ENCODE measurements around the gene RAB40A.

The RAB40A gene

GRCh38 chrX:103530545-103530944, 11.3 kb upstream of the RAB40A start:
- no peak for DNase-seq (ENCODE audit: insufficient read length, low spot score)
- no peak for FAIRE-seq
- no peak for TF ChIP-seq PAX5 (IDR thresholded peaks at IDR 0.05; ENCODE audit: insufficient read depth, low read length, severe bottlenecking)
- no peak for TF ChIP-seq SPI1 (IDR thresholded peaks at IDR 0.05; ENCODE audit: low read depth, low read length)
- no peak for TF ChIP-seq TAF1 (IDR thresholded peaks at IDR 0.05; ENCODE audit: low read depth, low read length)

- FAIRE-seq (peak; percentile 62), DNase-seq (ENCODE audit: insufficient read length, low spot score) (no peak)
- TF ChIP-seq POU2F2 (IDR thresholded peaks at IDR 0.05; ENCODE audit: low read depth, low read length) (no peak), PAX5 (IDR thresholded peaks at IDR 0.05; ENCODE audit: insufficient read depth, low read length, severe bottlenecking) (no peak), TAF1 (IDR thresholded peaks at IDR 0.05; ENCODE audit: low read depth, low read length) (no peak), SPI1 (IDR thresholded peaks at IDR 0.05; ENCODE audit: low read depth, low read length) (no peak), POLR2AphosphoS5 (IDR thresholded peaks at IDR 0.05; ENCODE audit: low read depth, low read length) (no peak), POLR2A (IDR thresholded peaks at IDR 0.05; ENCODE audit: low read depth, low read length) (no peak)
Observed at GRCh38 chrX:103529550-103529949, 10.3 kb upstream of the RAB40A start.

- no peak for DNase-seq (ENCODE audit: insufficient read length, low spot score)
- TF ChIP-seq POU2F2 (IDR thresholded peaks at IDR 0.05; ENCODE audit: low read depth, low read length) (no peak), SPI1 (IDR thresholded peaks at IDR 0.05; ENCODE audit: low read depth, low read length) (no peak), POLR2AphosphoS5 (IDR thresholded peaks at IDR 0.05; ENCODE audit: low read depth, low read length) (no peak), TAF1 (IDR thresholded peaks at IDR 0.05; ENCODE audit: low read depth, low read length) (no peak), PAX5 (IDR thresholded peaks at IDR 0.05; ENCODE audit: insufficient read depth, low read length, severe bottlenecking) (no peak), POLR2A (IDR thresholded peaks at IDR 0.05; ENCODE audit: low read depth, low read length) (no peak)
- no peak for FAIRE-seq
Observed at GRCh38 chrX:103524747-103525146, 5.5 kb upstream of the RAB40A start.

- DNase-seq (ENCODE audit: insufficient read length, low spot score) (no peak), FAIRE-seq (no peak)
- TF ChIP-seq PAX5 (IDR thresholded peaks at IDR 0.05; ENCODE audit: insufficient read depth, low read length, severe bottlenecking) = no peak
- TF ChIP-seq POLR2AphosphoS5 (IDR thresholded peaks at IDR 0.05; ENCODE audit: low read depth, low read length) = no peak
- TF ChIP-seq POLR2A (IDR thresholded peaks at IDR 0.05; ENCODE audit: low read depth, low read length) = no peak
- no peak for TF ChIP-seq TAF1 (IDR thresholded peaks at IDR 0.05; ENCODE audit: low read depth, low read length)
- no peak for TF ChIP-seq SPI1 (IDR thresholded peaks at IDR 0.05; ENCODE audit: low read depth, low read length)
- no peak for TF ChIP-seq POU2F2 (IDR thresholded peaks at IDR 0.05; ENCODE audit: low read depth, low read length)
Observed at GRCh38 chrX:103523605-103524004, 4.3 kb upstream of the RAB40A start.

- DNase-seq (ENCODE audit: insufficient read length, low spot score) = no peak
- no peak for TF ChIP-seq SPI1 (IDR thresholded peaks at IDR 0.05; ENCODE audit: low read depth, low read length)
- TF ChIP-seq POLR2AphosphoS5 (IDR thresholded peaks at IDR 0.05; ENCODE audit: low read depth, low read length) = no peak
- no peak for TF ChIP-seq POLR2A (IDR thresholded peaks at IDR 0.05; ENCODE audit: low read depth, low read length)
- no peak for TF ChIP-seq POU2F2 (IDR thresholded peaks at IDR 0.05; ENCODE audit: low read depth, low read length)
- TF ChIP-seq TAF1 (IDR thresholded peaks at IDR 0.05; ENCODE audit: low read depth, low read length) = no peak
- no peak for TF ChIP-seq PAX5 (IDR thresholded peaks at IDR 0.05; ENCODE audit: insufficient read depth, low read length, severe bottlenecking)
- no peak for FAIRE-seq
Observed at GRCh38 chrX:103520386-103520785, 1.1 kb upstream of the RAB40A start.

GRCh38 chrX:103518571-103518970, 718 bp downstream of the RAB40A start:
- no peak for TF ChIP-seq SPI1 (IDR thresholded peaks at IDR 0.05; ENCODE audit: low read depth, low read length)
- TF ChIP-seq POLR2A (IDR thresholded peaks at IDR 0.05; ENCODE audit: low read depth, low read length) = no peak
- no peak for TF ChIP-seq TAF1 (IDR thresholded peaks at IDR 0.05; ENCODE audit: low read depth, low read length)
- no peak for TF ChIP-seq PAX5 (IDR thresholded peaks at IDR 0.05; ENCODE audit: insufficient read depth, low read length, severe bottlenecking)
- TF ChIP-seq POLR2AphosphoS5 (IDR thresholded peaks at IDR 0.05; ENCODE audit: low read depth, low read length) = no peak
- TF ChIP-seq POU2F2 (IDR thresholded peaks at IDR 0.05; ENCODE audit: low read depth, low read length) = no peak
- FAIRE-seq (no peak), DNase-seq (ENCODE audit: insufficient read length, low spot score) (no peak)

GRCh38 chrX:103517246-103517645, 2.0 kb downstream of the RAB40A start:
- no peak for DNase-seq (ENCODE audit: insufficient read length, low spot score)
- no peak for FAIRE-seq
- TF ChIP-seq POU2F2 (IDR thresholded peaks at IDR 0.05; ENCODE audit: low read depth, low read length) = no peak
- TF ChIP-seq POLR2AphosphoS5 (IDR thresholded peaks at IDR 0.05; ENCODE audit: low read depth, low read length) = no peak
- TF ChIP-seq TAF1 (IDR thresholded peaks at IDR 0.05; ENCODE audit: low read depth, low read length) = no peak
- TF ChIP-seq SPI1 (IDR thresholded peaks at IDR 0.05; ENCODE audit: low read depth, low read length) = no peak
- TF ChIP-seq POLR2A (IDR thresholded peaks at IDR 0.05; ENCODE audit: low read depth, low read length) = no peak
- no peak for TF ChIP-seq PAX5 (IDR thresholded peaks at IDR 0.05; ENCODE audit: insufficient read depth, low read length, severe bottlenecking)

- no peak for DNase-seq (ENCODE audit: insufficient read length, low spot score)
- TF ChIP-seq TAF1 (IDR thresholded peaks at IDR 0.05; ENCODE audit: low read depth, low read length) = no peak
- no peak for TF ChIP-seq POLR2A (IDR thresholded peaks at IDR 0.05; ENCODE audit: low read depth, low read length)
- no peak for TF ChIP-seq POU2F2 (IDR thresholded peaks at IDR 0.05; ENCODE audit: low read depth, low read length)
- TF ChIP-seq PAX5 (IDR thresholded peaks at IDR 0.05; ENCODE audit: insufficient read depth, low read length, severe bottlenecking) = no peak
- TF ChIP-seq POLR2AphosphoS5 (IDR thresholded peaks at IDR 0.05; ENCODE audit: low read depth, low read length) = no peak
- TF ChIP-seq SPI1 (IDR thresholded peaks at IDR 0.05; ENCODE audit: low read depth, low read length) = no peak
- peak; percentile 20 for FAIRE-seq
Observed at GRCh38 chrX:103513476-103514108, 5.7 kb downstream of the RAB40A start.

- TF ChIP-seq PAX5 (IDR thresholded peaks at IDR 0.05; ENCODE audit: insufficient read depth, low read length, severe bottlenecking) (no peak), POU2F2 (IDR thresholded peaks at IDR 0.05; ENCODE audit: low read depth, low read length) (no peak), POLR2AphosphoS5 (IDR thresholded peaks at IDR 0.05; ENCODE audit: low read depth, low read length) (no peak), SPI1 (IDR thresholded peaks at IDR 0.05; ENCODE audit: low read depth, low read length) (no peak), TAF1 (IDR thresholded peaks at IDR 0.05; ENCODE audit: low read depth, low read length) (no peak), POLR2A (IDR thresholded peaks at IDR 0.05; ENCODE audit: low read depth, low read length) (no peak)
- DNase-seq (ENCODE audit: insufficient read length, low spot score) (no peak), FAIRE-seq (no peak)
Observed at GRCh38 chrX:103513067-103513466, 6.2 kb downstream of the RAB40A start.

GRCh38 chrX:103510031-103510430, 9.3 kb downstream of the RAB40A start:
- no peak for FAIRE-seq
- TF ChIP-seq TAF1 (IDR thresholded peaks at IDR 0.05; ENCODE audit: low read depth, low read length) = no peak
- TF ChIP-seq POLR2AphosphoS5 (IDR thresholded peaks at IDR 0.05; ENCODE audit: low read depth, low read length) = no peak
- no peak for TF ChIP-seq PAX5 (IDR thresholded peaks at IDR 0.05; ENCODE audit: insufficient read depth, low read length, severe bottlenecking)
- TF ChIP-seq SPI1 (IDR thresholded peaks at IDR 0.05; ENCODE audit: low read depth, low read length) = no peak
- TF ChIP-seq POLR2A (IDR thresholded peaks at IDR 0.05; ENCODE audit: low read depth, low read length) = no peak
- no peak for TF ChIP-seq POU2F2 (IDR thresholded peaks at IDR 0.05; ENCODE audit: low read depth, low read length)

More at GRCh38 chrX:103510031-103510430, 9.3 kb downstream of the RAB40A start:
- DNase-seq (ENCODE audit: insufficient read length, low spot score) = no peak

Data from GM12891 (cell line).